GM23338 (cell line): ENCODE measurements around the gene TMA7. TPM values are rescaled to one million over a fixed set of nuclear protein-coding genes. Genes with fewer than 3 reads are reported as not detected.

ENCODE experiments used
- ATAC-seq: fragments of 200-7000 bp; cut with Tn5 transposase; 3 replicates; pipeline ENCODE4 v1.9.1; 2020
- DNase-seq: peaks from one replicate; pipeline ENCODE4 v3.0.0-alpha.2; 2015; ENCODE audit warnings: low spot score
- H2AFZ ChIP-seq: fragments of 200-600 bp; sonication (generic); 2 replicates; pipeline ENCODE4 v1.8.0; 2016; ENCODE audit warnings: antibody characterized with exemption, mild to moderate bottlenecking, moderate library complexity
- H3F3A ChIP-seq: fragments of 200-600 bp; sonication (generic); replicated peaks from 2 replicates; pipeline ENCODE4 v1.8.0; 2017; ENCODE audit warnings: antibody characterized with exemption, mixed run types, low read depth
- H3K27ac ChIP-seq: fragments of 200-600 bp; sonication (generic); 2 replicates; pipeline ENCODE4 v1.6.1; 2016; ENCODE audit warnings: low read depth
- H3K27me3 ChIP-seq: fragments of 200-600 bp; sonication (generic); 2 replicates; pipeline ENCODE4 v1.8.0; 2016; ENCODE audit warnings: mild to moderate bottlenecking, mixed run types, moderate library complexity; ENCODE audit not compliant: insufficient read depth
- H3K36me3 ChIP-seq: fragments of 200-600 bp; sonication (generic); 2 replicates; pipeline ENCODE4 v1.8.0; 2016; ENCODE audit warnings: mild to moderate bottlenecking; ENCODE audit not compliant: insufficient read depth
- H3K4me1 ChIP-seq: fragments of 200-600 bp; sonication (generic); 2 replicates; pipeline ENCODE4 v1.8.0; 2016; ENCODE audit warnings: mild to moderate bottlenecking, moderate library complexity; ENCODE audit not compliant: insufficient read depth
- H3K4me2 ChIP-seq: fragments of 200-600 bp; sonication (generic); 2 replicates; pipeline ENCODE4 v1.7.1; 2017; ENCODE audit warnings: mixed run types
- H3K4me3 ChIP-seq: fragments of 200-600 bp; sonication (generic); 2 replicates; pipeline ENCODE4 v1.6.1; 2016; ENCODE audit warnings: mixed run types
- H3K79me2 ChIP-seq: fragments of 200-600 bp; sonication (generic); replicated peaks from 2 replicates; pipeline ENCODE4 v1.8.0; 2017; ENCODE audit warnings: mild to moderate bottlenecking; ENCODE audit not compliant: insufficient read depth
- H3K9me2 ChIP-seq: fragments of 200-600 bp; sonication (generic); 2 replicates; pipeline ENCODE4 v1.8.0; 2017; ENCODE audit not compliant: insufficient read depth
- H4K20me1 ChIP-seq: fragments of 200-600 bp; sonication (generic); replicated peaks from 2 replicates; pipeline ENCODE4 v1.8.0; 2017; ENCODE audit warnings: mild to moderate bottlenecking; ENCODE audit not compliant: insufficient read depth
- H3K27ac Mint-ChIP-seq: 2 replicates; pipeline ENCODE4 v1.8.0; 2020; ENCODE audit warnings: inconsistent platforms, mild to moderate bottlenecking, moderate library complexity, mixed read lengths
- H3K27me3 Mint-ChIP-seq: 3 replicates; pipeline ENCODE4 v1.8.0; 2022; ENCODE audit warnings: low read depth, mild to moderate bottlenecking, moderate library complexity, mixed read lengths, inconsistent platforms; ENCODE audit not compliant: insufficient read depth, poor library complexity
- H3K36me3 Mint-ChIP-seq: 3 replicates; pipeline ENCODE4 v1.8.0; 2021; ENCODE audit warnings: low read depth, mild to moderate bottlenecking, inconsistent platforms, moderate library complexity, mixed read lengths
- H3K4me1 Mint-ChIP-seq: 3 replicates; pipeline ENCODE4 v1.8.0; 2020; ENCODE audit warnings: mild to moderate bottlenecking, inconsistent platforms, mixed read lengths
- H3K4me3 Mint-ChIP-seq: 3 replicates; pipeline ENCODE4 v1.8.0; 2021; ENCODE audit warnings: moderate library complexity, mild to moderate bottlenecking, inconsistent platforms, mixed read lengths
- H3K9me3 Mint-ChIP-seq: 3 replicates; pipeline ENCODE4 v1.8.0; 2020; ENCODE audit warnings: moderate library complexity, mild to moderate bottlenecking, inconsistent platforms, mixed read lengths
- CREB1 ChIP-seq: fragments of 250-450 bp; sonication (Bioruptor Pico); IDR thresholded peaks from 2 replicates; pipeline ENCODE4 v1.5.0; 2020; ENCODE audit warnings: low read depth, mild to moderate bottlenecking, moderate library complexity
- CTCF ChIP-seq, 2 experiments: fragments of 200-600 bp in 1 of 2; sonication (generic) in 1 of 2; conservative IDR thresholded peaks; 2 replicates each; pipeline versions ENCODE4 v1.5.1 to v1.6.1; 2016 to 2017; ENCODE audit warnings: antibody characterized with exemption in 2 of 2, low read depth in 2 of 2, mild to moderate bottlenecking in 2 of 2, moderate library complexity in 1 of 2
- ETS1 ChIP-seq: IDR thresholded peaks from 2 replicates; pipeline ENCODE4 v1.6.1; 2016; ENCODE audit warnings: antibody characterized with exemption
- JUNB ChIP-seq: IDR thresholded peaks from one replicate; pipeline ENCODE4 v1.6.1; 2016; ENCODE audit warnings: antibody characterized with exemption; ENCODE audit not compliant: unreplicated experiment
- NANOG ChIP-seq: IDR thresholded peaks from 2 replicates; pipeline ENCODE4 v1.6.1; 2016; ENCODE audit warnings: antibody characterized with exemption, borderline replicate concordance
- POLR2AphosphoS5 ChIP-seq: IDR thresholded peaks from 2 replicates; pipeline ENCODE4 v1.6.1; 2016; ENCODE audit warnings: antibody characterized with exemption, low read depth
- REST ChIP-seq: IDR thresholded peaks from one replicate; pipeline ENCODE4 v1.6.1; 2018; ENCODE audit warnings: antibody characterized with exemption; ENCODE audit not compliant: unreplicated experiment
- STAT1 ChIP-seq: IDR thresholded peaks from one replicate; pipeline ENCODE4 v1.6.1; 2016; ENCODE audit warnings: antibody characterized with exemption; ENCODE audit not compliant: unreplicated experiment
- ZNF114 ChIP-seq: fragments of 250-450 bp; sonication (Bioruptor Pico); IDR thresholded peaks from 2 replicates; pipeline ENCODE4 v1.5.0; 2020; ENCODE audit warnings: mild to moderate bottlenecking, moderate library complexity
- ZNF331 ChIP-seq: fragments of 250-450 bp; sonication (Bioruptor Pico); IDR thresholded peaks from 2 replicates; pipeline ENCODE4 v1.5.0; 2020; ENCODE audit warnings: low read depth, mild to moderate bottlenecking, moderate library complexity
- ZNF462 ChIP-seq: fragments of 250-450 bp; sonication (Bioruptor Pico); IDR thresholded peaks from 2 replicates; pipeline ENCODE4 v1.5.0; 2020; ENCODE audit warnings: mild to moderate bottlenecking, moderate library complexity
- polyA plus RNA-seq: library from polyadenylated mRNA; unstranded; fragments of >200 nt; fragmentation: Nextera tagmentation; extraction: Ambion mirVana; gene quantifications from 2 replicates; pipeline ENCODE4 v1.2.1, GENCODE V29; 2016
- total RNA-seq: library from RNA; depleted of rRNA; stranded (reverse); fragments of >200 nt; shearing (Covaris generic); gene quantifications from 2 replicates; pipeline ENCODE4 v1.2.3, GENCODE V29; 2014

The TMA7 gene
- total and polyA plus RNA-seq, 2 experiments from 2014 or later, result 419 to 2,089 TPM

GRCh38 chr3:48437812-48438211 lies 2.2 kb upstream of the TMA7 start:
- no peaks in the 10 kb centered on the region for H3K9me3 Mint-ChIP-seq
- peaks cover 6% of the 10 kb centered on the region for H3K27me3 Mint-ChIP-seq
- H3K27me3 ChIP-seq, result no peaks in the 10 kb centered on the region
- H3K4me2 ChIP-seq, result no peak overlapping the region
- ATAC-seq, result no peak
- H3K4me1 ChIP-seq, result peaks cover 9% of the 10 kb centered on the region; the same call in 1 of the 2 replicates
- H2AFZ ChIP-seq, result no peak overlapping the region
- DNase-seq, result no peak
- no peak for TF ChIP-seq REST
- TF ChIP-seq STAT1, result no peak
- TF ChIP-seq NANOG, result no peak
- TF ChIP-seq CTCF (conservative IDR thresholded peaks at IDR 0.05; ENCODE audit: low read depth in 2 of 2), result no peak
- no peak for TF ChIP-seq CREB1 (CRISPR knock-in tag)
- TF ChIP-seq POLR2AphosphoS5, result no peak
- no peak for TF ChIP-seq ZNF462 (CRISPR knock-in tag)
- TF ChIP-seq ETS1, result no peak
- TF ChIP-seq ZNF331, result no peak
- no peak for TF ChIP-seq JUNB
- no peak for TF ChIP-seq ZNF114 (CRISPR knock-in tag)
- no peaks in the 10 kb centered on the region for H3K9me2 ChIP-seq
- H4K20me1 ChIP-seq, result peaks cover 16% of the 10 kb centered on the region
- peaks cover 42% of the 10 kb centered on the region for H3K36me3 Mint-ChIP-seq
- no peak overlapping the region; the same call in 2 of the 3 replicates for H3K4me3 Mint-ChIP-seq
- H3K4me3 ChIP-seq, result no peak overlapping the region
- no peak overlapping the region for H3K27ac Mint-ChIP-seq
- H3K4me1 Mint-ChIP-seq, result peaks cover 16% of the 10 kb centered on the region
- no peak overlapping the region for H3K27ac ChIP-seq
- peaks cover 41% of the 10 kb centered on the region for H3F3A ChIP-seq
- H3K36me3 ChIP-seq, result peaks cover 16% of the 10 kb centered on the region
- peaks cover 51% of the 10 kb centered on the region for H3K79me2 ChIP-seq
